Epidermal melanocyte (primary cell): ENCODE measurements around the gene DAB1.

Experiments used
- DNase-seq: peaks from one replicate; pipeline ENCODE4 v3.0.0; 2011; ENCODE audit warnings: low spot score; ENCODE audit not compliant: insufficient read length

The DAB1 gene

GRCh38 chr1:56986397-56986796 is 437.5 kb downstream of the DAB1 start:
- DNase-seq: no peak

GRCh38 chr1:56985857-56986256 is 438.0 kb downstream of the DAB1 start:
- DNase-seq: no peak

GRCh38 chr1:56983484-56983883 is 440.4 kb downstream of the DAB1 start:
- no peak for DNase-seq

GRCh38 chr1:56979986-56980755 is 443.7 kb downstream of the DAB1 start:
- DNase-seq: no peak

- no peak for DNase-seq
Measured at GRCh38 chr1:56978819-56979218, 445.0 kb downstream of the DAB1 start.

GRCh38 chr1:56977910-56978309 is 445.9 kb downstream of the DAB1 start:
- no peak for DNase-seq

- no peak for DNase-seq
Measured at GRCh38 chr1:56975446-56975845, 448.4 kb downstream of the DAB1 start.

- no peak for DNase-seq
Measured at GRCh38 chr1:56973923-56974742, 449.7 kb downstream of the DAB1 start.

GRCh38 chr1:56972976-56973375 is 450.9 kb downstream of the DAB1 start:
- DNase-seq: no peak

- no peak for DNase-seq
Measured at GRCh38 chr1:56970280-56970679, 453.6 kb downstream of the DAB1 start.

GRCh38 chr1:56968878-56969495 is 454.9 kb downstream of the DAB1 start:
- no peak for DNase-seq

- no peak for DNase-seq
Measured at GRCh38 chr1:56967900-56968832, 455.7 kb downstream of the DAB1 start.

GRCh38 chr1:56967355-56967754 is 456.5 kb downstream of the DAB1 start:
- DNase-seq: no peak

- DNase-seq: no peak
Measured at GRCh38 chr1:56966698-56966999, 457.2 kb downstream of the DAB1 start.

GRCh38 chr1:56965916-56966697 is 457.8 kb downstream of the DAB1 start, which contains the start of gene C8B:
C8B (minus strand) TSS chr1:56966015; CDS start chr1:56965948, 67 bp downstream.
- no peak for DNase-seq

- no peak for DNase-seq
Measured at GRCh38 chr1:56965191-56965590, 458.7 kb downstream of the DAB1 start.

- no peak for DNase-seq
Measured at GRCh38 chr1:56964349-56965017, 459.4 kb downstream of the DAB1 start.

GRCh38 chr1:56963667-56964066 is 460.2 kb downstream of the DAB1 start:
- DNase-seq: no peak

- no peak for DNase-seq
Measured at GRCh38 chr1:56961426-56961825, 462.4 kb downstream of the DAB1 start.

GRCh38 chr1:56958526-56958925 is 465.3 kb downstream of the DAB1 start:
- no peak for DNase-seq
